Vagina (tissue), 2 donors: ENCODE data around the gene SLC2A10.

ENCODE experiments used
- POLR2A ChIP-seq, 2 donors: fragments of 450-650 bp; IDR thresholded peaks; one replicate each; pipeline ENCODE4 v1.6.1; 2017; ENCODE audit warnings: antibody characterized with exemption in 2 of 2, mild to moderate bottlenecking in 2 of 2, moderate library complexity in 2 of 2
- TF ChIP-seq, protein P1 (sequence below), 3 experiments: fragments of 450-650 bp in 2 of 3; fragments of 200-600 bp in 1 of 3; sonication (generic) in 1 of 3; IDR thresholded peaks; one replicate each; pipeline ENCODE4 v1.5.1; 2017 to 2019; ENCODE audit warnings: antibody characterized with exemption in 3 of 3, mild to moderate bottlenecking in 2 of 3, moderate library complexity in 2 of 3

DNA sequence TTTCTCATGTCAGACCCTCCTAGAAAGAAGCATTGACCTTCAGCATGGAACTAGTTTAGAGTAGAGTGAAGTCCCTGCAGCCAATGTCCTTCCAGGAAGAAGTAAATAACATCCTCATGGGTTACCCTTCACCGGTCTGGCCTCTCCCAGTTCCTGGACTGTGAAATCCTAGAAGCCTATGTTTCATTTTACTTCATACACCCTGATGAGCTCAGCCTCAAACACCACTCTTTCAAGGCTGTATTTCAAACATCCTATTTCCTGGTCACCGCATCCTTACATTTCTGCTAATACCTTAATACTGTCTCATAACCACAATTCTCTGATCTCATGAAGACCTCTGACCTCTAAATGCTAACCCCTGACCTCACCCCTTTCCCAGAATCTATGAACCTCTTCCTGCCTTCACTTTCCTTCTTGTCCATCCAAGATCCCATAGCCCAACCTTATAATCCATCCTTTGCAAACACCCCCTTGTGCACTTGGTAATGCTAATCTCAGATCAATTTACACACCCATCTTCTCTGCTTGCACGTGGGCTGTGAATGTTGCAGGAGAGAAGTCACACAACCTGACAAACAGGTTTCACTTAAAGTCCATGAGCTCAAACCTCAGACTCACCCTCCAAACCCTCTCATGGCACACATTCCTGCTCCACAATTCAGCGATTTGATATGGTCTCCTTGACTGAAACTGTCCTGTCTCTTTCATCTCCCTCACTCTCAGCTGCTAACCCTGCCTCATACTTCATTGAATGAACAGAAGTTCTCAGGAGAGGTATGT, 30.2 kb downstream of the SLC2A10 start:
- TF ChIP-seq, protein P1, sequence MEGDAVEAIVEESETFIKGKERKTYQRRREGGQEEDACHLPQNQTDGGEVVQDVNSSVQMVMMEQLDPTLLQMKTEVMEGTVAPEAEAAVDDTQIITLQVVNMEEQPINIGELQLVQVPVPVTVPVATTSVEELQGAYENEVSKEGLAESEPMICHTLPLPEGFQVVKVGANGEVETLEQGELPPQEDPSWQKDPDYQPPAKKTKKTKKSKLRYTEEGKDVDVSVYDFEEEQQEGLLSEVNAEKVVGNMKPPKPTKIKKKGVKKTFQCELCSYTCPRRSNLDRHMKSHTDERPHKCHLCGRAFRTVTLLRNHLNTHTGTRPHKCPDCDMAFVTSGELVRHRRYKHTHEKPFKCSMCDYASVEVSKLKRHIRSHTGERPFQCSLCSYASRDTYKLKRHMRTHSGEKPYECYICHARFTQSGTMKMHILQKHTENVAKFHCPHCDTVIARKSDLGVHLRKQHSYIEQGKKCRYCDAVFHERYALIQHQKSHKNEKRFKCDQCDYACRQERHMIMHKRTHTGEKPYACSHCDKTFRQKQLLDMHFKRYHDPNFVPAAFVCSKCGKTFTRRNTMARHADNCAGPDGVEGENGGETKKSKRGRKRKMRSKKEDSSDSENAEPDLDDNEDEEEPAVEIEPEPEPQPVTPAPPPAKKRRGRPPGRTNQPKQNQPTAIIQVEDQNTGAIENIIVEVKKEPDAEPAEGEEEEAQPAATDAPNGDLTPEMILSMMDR (IDR thresholded peaks at IDR 0.05), result no peak
- TF ChIP-seq POLR2A (IDR thresholded peaks at IDR 0.05), result no peak
